ENCODE measurements around the gene ZBTB32. TPM values are rescaled to one million over a fixed set of nuclear protein-coding genes. Genes with fewer than 3 reads are reported as not detected.

Gene ZBTB32
- total RNA-seq, 1 donor from 2014 or later = not detected

DNA sequence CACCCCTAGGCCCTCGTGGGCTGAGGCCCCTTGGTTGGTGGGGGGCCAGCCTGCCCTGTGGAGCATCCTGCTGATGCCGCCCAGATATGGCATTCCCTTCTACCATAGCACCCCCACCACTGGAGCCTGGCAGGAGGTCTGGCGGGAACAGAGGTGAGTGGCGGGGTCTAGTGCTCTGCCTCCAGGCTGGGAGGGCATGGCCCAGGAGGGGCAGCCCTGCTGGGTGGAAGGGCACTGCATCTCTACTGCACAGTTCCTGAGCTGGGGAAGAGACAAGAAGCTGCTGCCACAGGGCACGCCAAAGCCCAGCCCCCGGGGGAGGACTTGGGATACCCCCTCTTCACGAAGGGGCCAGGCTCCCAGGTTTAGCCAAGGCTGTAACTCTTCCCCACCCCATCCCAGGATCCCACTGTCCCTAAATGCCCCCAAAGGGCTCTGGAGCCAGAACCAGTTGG is 11.0 kb downstream of the ZBTB32 start:
- Mint-ChIP-seq H3K36me3 (ENCODE audit: low read depth) (peaks cover 2% of the 10 kb centered on the region), H3K27me3 (ENCODE audit: low read depth) (no peaks in the 10 kb centered on the region), H3K4me1 (peaks cover 34% of the 10 kb centered on the region), H3K27ac (ENCODE audit: unreplicated experiment) (no peak overlapping the region), H3K9me3 (no peaks in the 10 kb centered on the region), H3K4me3 (no peak overlapping the region)
- DNase-seq (ENCODE audit: low read depth, low spot score) = no peak
- TF ChIP-seq, protein P1, sequence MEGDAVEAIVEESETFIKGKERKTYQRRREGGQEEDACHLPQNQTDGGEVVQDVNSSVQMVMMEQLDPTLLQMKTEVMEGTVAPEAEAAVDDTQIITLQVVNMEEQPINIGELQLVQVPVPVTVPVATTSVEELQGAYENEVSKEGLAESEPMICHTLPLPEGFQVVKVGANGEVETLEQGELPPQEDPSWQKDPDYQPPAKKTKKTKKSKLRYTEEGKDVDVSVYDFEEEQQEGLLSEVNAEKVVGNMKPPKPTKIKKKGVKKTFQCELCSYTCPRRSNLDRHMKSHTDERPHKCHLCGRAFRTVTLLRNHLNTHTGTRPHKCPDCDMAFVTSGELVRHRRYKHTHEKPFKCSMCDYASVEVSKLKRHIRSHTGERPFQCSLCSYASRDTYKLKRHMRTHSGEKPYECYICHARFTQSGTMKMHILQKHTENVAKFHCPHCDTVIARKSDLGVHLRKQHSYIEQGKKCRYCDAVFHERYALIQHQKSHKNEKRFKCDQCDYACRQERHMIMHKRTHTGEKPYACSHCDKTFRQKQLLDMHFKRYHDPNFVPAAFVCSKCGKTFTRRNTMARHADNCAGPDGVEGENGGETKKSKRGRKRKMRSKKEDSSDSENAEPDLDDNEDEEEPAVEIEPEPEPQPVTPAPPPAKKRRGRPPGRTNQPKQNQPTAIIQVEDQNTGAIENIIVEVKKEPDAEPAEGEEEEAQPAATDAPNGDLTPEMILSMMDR (conservative IDR thresholded peaks at IDR 0.05) = no peak

DNA sequence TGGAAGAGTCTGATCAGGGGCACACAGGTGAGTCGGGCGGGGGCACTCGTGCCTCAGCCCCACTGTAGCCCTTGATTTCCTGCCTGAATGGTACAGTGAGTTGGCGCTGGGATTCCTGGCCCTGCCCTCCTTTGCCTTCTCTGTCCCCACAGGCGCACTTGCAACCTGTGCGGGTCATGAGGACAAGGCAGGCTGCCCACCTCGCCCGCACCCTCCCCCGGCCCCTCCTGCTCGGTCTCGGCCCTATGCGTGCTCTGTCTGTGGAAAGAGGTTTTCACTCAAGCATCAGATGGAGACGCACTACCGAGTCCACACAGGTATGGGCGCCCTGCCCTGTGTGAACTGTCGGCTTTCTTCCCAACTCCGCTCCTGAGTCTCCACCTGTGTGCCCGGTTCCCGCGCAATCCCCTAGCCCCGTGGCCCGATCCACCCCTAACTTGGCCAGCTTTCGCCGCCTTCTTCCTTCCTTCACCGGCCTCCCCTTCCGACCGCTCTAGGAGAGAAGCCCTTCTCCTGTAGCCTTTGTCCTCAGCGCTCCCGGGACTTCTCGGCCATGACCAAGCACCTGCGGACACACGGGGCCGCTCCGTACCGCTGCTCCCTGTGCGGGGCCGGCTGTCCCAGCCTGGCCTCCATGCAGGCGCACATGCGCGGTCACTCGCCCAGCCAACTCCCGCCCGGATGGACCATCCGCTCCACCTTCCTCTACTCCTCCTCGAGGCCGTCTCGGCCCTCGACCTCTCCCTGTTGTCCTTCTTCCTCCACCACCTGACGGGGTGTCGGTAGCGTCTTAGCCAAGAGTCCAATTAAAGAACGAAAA is 11.8 kb downstream of the ZBTB32 start:
- Mint-ChIP-seq H3K27me3 (ENCODE audit: low read depth) (no peaks in the 10 kb centered on the region), H3K9me3 (no peaks in the 10 kb centered on the region), H3K27ac (ENCODE audit: unreplicated experiment) (peak overlapping the region; percentile 97), H3K4me1 (peaks cover 34% of the 10 kb centered on the region), H3K4me3 (peak overlapping the region; percentile 95), H3K36me3 (ENCODE audit: low read depth) (peaks cover 2% of the 10 kb centered on the region)
- DNase-seq (ENCODE audit: low read depth, low spot score) = no peak
- TF ChIP-seq, protein P1 (conservative IDR thresholded peaks at IDR 0.05) = no peak

DNA sequence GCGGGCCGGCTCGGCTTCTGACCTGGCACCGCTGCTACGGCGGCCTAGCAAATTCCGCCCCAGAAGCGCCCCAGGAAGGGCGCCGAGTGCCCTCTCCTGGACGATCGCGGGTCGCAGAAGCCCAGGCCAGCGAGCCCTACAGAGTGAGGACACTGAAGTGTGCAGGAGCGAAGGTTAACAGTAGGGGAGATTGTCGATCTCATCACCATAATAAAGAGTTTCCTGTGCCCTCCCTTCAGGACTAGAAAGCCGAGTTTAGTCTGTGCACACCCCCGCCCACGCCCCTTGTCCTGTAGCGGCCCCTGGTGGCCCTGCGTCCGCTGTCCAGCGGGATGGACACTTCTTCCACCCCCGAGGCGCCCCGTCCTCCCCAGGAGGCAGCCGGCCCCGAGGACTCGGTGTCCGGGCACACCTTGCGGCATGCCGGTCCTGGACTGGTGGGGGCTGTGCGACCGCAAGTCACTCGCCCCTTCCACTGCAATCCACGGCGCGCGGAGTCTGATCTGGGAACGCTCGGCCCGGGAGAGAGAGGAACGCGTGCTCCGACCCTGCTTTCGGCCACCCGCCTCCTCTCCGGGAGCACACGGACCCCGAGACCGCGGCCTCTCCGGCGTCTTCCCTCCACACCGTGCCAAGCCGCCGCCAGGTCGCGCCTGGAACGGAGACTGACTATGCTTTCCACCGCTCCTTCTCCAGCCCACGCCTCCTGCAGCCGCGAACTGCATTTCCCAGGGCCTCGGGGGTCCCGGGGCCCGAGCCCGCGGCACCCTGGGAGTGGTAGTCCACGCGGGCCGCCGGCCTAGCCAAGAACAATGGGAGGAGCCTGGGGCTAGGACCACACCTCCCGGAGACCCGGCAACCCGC is 12.7 kb downstream of the ZBTB32 start:
- no peaks in the 10 kb centered on the region for H3K9me3 Mint-ChIP-seq
- peaks cover 2% of the 10 kb centered on the region for H3K36me3 Mint-ChIP-seq (ENCODE audit: low read depth)
- DNase-seq (ENCODE audit: low read depth, low spot score) = peak; percentile 92
- H3K4me3 Mint-ChIP-seq = peak overlapping the region; percentile 95
- TF ChIP-seq, protein P1 (conservative IDR thresholded peaks at IDR 0.05) = peak; percentile 93
- H3K27ac Mint-ChIP-seq (ENCODE audit: unreplicated experiment) = peak overlapping the region; percentile 97
- H3K27me3 Mint-ChIP-seq (ENCODE audit: low read depth) = no peaks in the 10 kb centered on the region
- peaks cover 34% of the 10 kb centered on the region for H3K4me1 Mint-ChIP-seq

DNA sequence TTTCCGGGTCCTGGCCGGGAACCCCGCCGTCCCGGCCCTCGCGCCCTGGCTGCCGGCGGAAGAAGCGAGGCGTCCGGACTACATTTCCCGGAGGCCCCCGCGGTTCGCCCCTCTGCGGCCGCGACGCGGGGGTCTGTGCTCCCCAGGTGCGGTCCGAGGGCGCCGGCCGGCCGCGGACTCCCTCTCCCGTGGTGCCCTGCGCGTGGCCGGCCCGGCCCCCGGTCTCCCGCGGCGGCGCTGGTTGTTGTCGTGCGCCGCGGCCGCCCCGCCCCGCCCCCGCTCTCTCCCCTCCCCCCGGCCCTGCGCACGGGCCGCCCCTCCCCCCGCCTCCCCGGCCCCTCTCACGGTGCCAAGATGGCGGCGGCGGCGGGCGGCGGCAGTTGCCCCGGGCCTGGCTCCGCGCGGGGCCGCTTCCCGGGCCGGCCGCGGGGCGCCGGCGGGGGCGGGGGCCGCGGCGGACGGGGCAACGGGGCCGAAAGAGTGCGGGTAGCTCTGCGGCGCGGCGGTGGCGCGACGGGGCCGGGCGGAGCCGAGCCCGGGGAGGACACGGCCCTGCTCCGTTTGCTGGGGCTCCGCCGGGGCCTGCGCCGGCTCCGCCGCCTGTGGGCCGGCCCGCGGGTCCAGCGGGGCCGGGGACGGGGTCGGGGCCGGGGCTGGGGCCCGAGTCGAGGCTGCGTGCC is 13.4 kb downstream of the ZBTB32 start, which contains the start of gene KMT2B:
KMT2B (plus strand) TSS at position 339 of the 680 bp plus-strand sequence; CDS start at position 355, 16 bp downstream.
- TF ChIP-seq, protein P1 (conservative IDR thresholded peaks at IDR 0.05) = no peak
- peaks cover 2% of the 10 kb centered on the region for H3K36me3 Mint-ChIP-seq (ENCODE audit: low read depth)
- H3K9me3 Mint-ChIP-seq = no peaks in the 10 kb centered on the region
- peak within 1 kb of the TSS; percentile 97 for H3K27ac Mint-ChIP-seq (ENCODE audit: unreplicated experiment)
- H3K4me3 Mint-ChIP-seq = peak within 1 kb of the TSS; percentile 95
- no peaks in the 10 kb centered on the region for H3K27me3 Mint-ChIP-seq (ENCODE audit: low read depth)
- peaks cover 34% of the 10 kb centered on the region for H3K4me1 Mint-ChIP-seq
- DNase-seq (ENCODE audit: low read depth, low spot score) = peak; percentile 87

All from neural crest cell (in vitro differentiated cells).